HepG2 (cell line): ENCODE results near the gene MACROD2. TPM values are rescaled to one million over a fixed set of nuclear protein-coding genes. Genes with fewer than 3 reads are reported as not detected.

Source experiments
- ARID5B ChIP-seq: IDR thresholded peaks from 2 replicates; pipeline ENCODE4 v1.4.0; 2020; ENCODE audit warnings: mild to moderate bottlenecking, missing genetic modification reagents
- ATF7-NPFF ChIP-seq: sonication (generic); formaldehyde crosslinking; IDR thresholded peaks from 2 replicates; pipeline ENCODE4 v1.8.1; 2023; ENCODE audit warnings: mild to moderate bottlenecking, low read depth, missing genetic modification reagents, moderate library complexity
- DRAP1 ChIP-seq: IDR thresholded peaks from 2 replicates; pipeline ENCODE4 v1.6.1; 2016; ENCODE audit warnings: missing genetic modification reagents, missing compliant biosample characterization
- FUBP1 ChIP-seq: sonication (generic); formaldehyde crosslinking; IDR thresholded peaks from 2 replicates; pipeline ENCODE4 v1.5.1; 2020; ENCODE audit warnings: missing genetic modification reagents, mild to moderate bottlenecking, borderline replicate concordance
- GATAD1 ChIP-seq: IDR thresholded peaks from 2 replicates; pipeline ENCODE4 v1.6.1; 2016; ENCODE audit warnings: missing genetic modification reagents, missing compliant biosample characterization
- GATAD2A ChIP-seq: IDR thresholded peaks from 2 replicates; pipeline ENCODE4 v1.6.1; 2016
- MIER3 ChIP-seq: IDR thresholded peaks from 2 replicates; pipeline ENCODE4 v1.6.1; 2016; ENCODE audit warnings: missing compliant biosample characterization, borderline replicate concordance
- NCOA2 ChIP-seq: sonication (generic); formaldehyde crosslinking; IDR thresholded peaks from 2 replicates; pipeline ENCODE4 v1.8.0; 2022; ENCODE audit warnings: inconsistent platforms
- SKI ChIP-seq: fragments of 450-650 bp; IDR thresholded peaks from one replicate; pipeline ENCODE4 v1.6.1; 2018; ENCODE audit warnings: mild to moderate bottlenecking; ENCODE audit not compliant: partially characterized antibody
- SMC3 ChIP-seq: IDR thresholded peaks from 2 replicates; pipeline ENCODE4 v1.6.1; 2011; ENCODE audit warnings: low read length, improper control_type of control experiment
- USF2 ChIP-seq, 2 experiments: sonication (generic) in 1 of 2; formaldehyde crosslinking in 1 of 2; IDR thresholded peaks; 2 replicates each; pipeline versions ENCODE4 v1.5.1 to v1.6.1; 2011 to 2020; ENCODE audit warnings: borderline replicate concordance in 1 of 2, low read depth in 1 of 2, low read length in 1 of 2, mild to moderate bottlenecking in 1 of 2, missing genetic modification reagents in 1 of 2, moderate library complexity in 1 of 2
- ZBTB1 ChIP-seq: sonication (generic); formaldehyde crosslinking; IDR thresholded peaks from 2 replicates; pipeline ENCODE4 v1.4.0; 2020; ENCODE audit warnings: missing genetic modification reagents, borderline replicate concordance
- ZBTB20 ChIP-seq: sonication (generic); formaldehyde crosslinking; IDR thresholded peaks from 2 replicates; pipeline ENCODE4 v1.8.1; 2023; ENCODE audit warnings: missing genetic modification reagents, low read depth, mild to moderate bottlenecking, borderline replicate concordance
- ZIK1 ChIP-seq: sonication (generic); formaldehyde crosslinking; IDR thresholded peaks from 2 replicates; pipeline ENCODE4 v1.5.0; 2020; ENCODE audit warnings: mild to moderate bottlenecking, low read depth, missing genetic modification reagents, borderline replicate concordance
- ZMYM4 ChIP-seq: sonication (generic); formaldehyde crosslinking; IDR thresholded peaks from 2 replicates; pipeline ENCODE4 v1.8.1; 2023; ENCODE audit warnings: mild to moderate bottlenecking, missing genetic modification reagents
- ZNF33B ChIP-seq: sonication (generic); formaldehyde crosslinking; IDR thresholded peaks from 2 replicates; pipeline ENCODE4 v1.5.1; 2020; ENCODE audit warnings: mild to moderate bottlenecking, missing genetic modification reagents
- ZNF740 ChIP-seq: sonication (generic); formaldehyde crosslinking; IDR thresholded peaks from 2 replicates; pipeline ENCODE4 v1.4.0; 2020; ENCODE audit warnings: missing genetic modification reagents
- ZNF768 ChIP-seq: sonication (generic); formaldehyde crosslinking; IDR thresholded peaks from 2 replicates; pipeline ENCODE4 v1.4.0; 2020; ENCODE audit warnings: missing genetic modification reagents
- ZSCAN21 ChIP-seq: sonication (generic); formaldehyde crosslinking; IDR thresholded peaks from 2 replicates; pipeline ENCODE4 v1.8.0; 2022; ENCODE audit warnings: mild to moderate bottlenecking, missing genetic modification reagents, moderate library complexity, borderline replicate concordance
- polyA plus RNA-seq, 8 experiments: library from polyadenylated mRNA; depleted of rRNA in 3 of 8; stranded (reverse) in 7 of 8; unstranded in 1 of 8; fragments of >200 nt; fragmentation: Illumina TruSeq in 4 of 8; extraction: Trizol in 4 of 8; gene quantifications; 2 replicates each; pipeline versions ENCODE4 v1.2.1 to v1.2.3, GENCODE V29; 2011 to 2016; ENCODE audit warnings: low read depth in 4 of 8, missing spikeins in 1 of 8, mixed read lengths in 1 of 8; ENCODE audit not compliant: insufficient read depth in 1 of 8
- total RNA-seq, 5 experiments: library from RNA; depleted of rRNA; stranded (reverse); fragments of >200 nt; fragmentation: Illumina TruSeq; extraction: Trizol; gene quantifications; 2 replicates each; pipeline ENCODE4 v1.2.3, GENCODE V29; 2016; ENCODE audit warnings: low read depth in 1 of 5

Gene MACROD2
- total and polyA plus RNA-seq, 2 of the 13 experiments (the other 11 are each of a cell fraction or from before 2014, with no cell fraction given), result 0.13 to 0.51 TPM

- TF ChIP-seq ARID5B (CRISPR knock-in tag), result peak; percentile 92
- peak; percentile 57; the same call in 1 of the 2 replicates for TF ChIP-seq NCOA2 (CRISPR knock-in tag)
- TF ChIP-seq DRAP1 (CRISPR knock-in tag), result no peak
- TF ChIP-seq ZNF768, result no peak
- TF ChIP-seq ZNF33B, result no peak
- TF ChIP-seq GATAD2A (CRISPR knock-in tag), result peak; percentile 94
- no peak for TF ChIP-seq ZNF740 (CRISPR knock-in tag)
- TF ChIP-seq ZBTB1 (CRISPR knock-in tag), result no peak
- no peak for TF ChIP-seq GATAD1 (CRISPR knock-in tag)
- no peak for TF ChIP-seq ZBTB20 (CRISPR knock-in tag)
- TF ChIP-seq ATF7-NPFF (CRISPR knock-in tag), result no peak
- no peak for TF ChIP-seq SKI
- no peak for TF ChIP-seq ZMYM4 (CRISPR knock-in tag)
- peak; percentile 44; the same call in 1 of the 2 replicates for TF ChIP-seq SMC3
- TF ChIP-seq MIER3 (CRISPR knock-in tag), result peak; percentile 71; the same call in 1 of the 2 replicates
- TF ChIP-seq FUBP1 (CRISPR knock-in tag), result no peak
- no peak for TF ChIP-seq ZSCAN21 (CRISPR knock-in tag)
- no peak for TF ChIP-seq ZIK1
- TF ChIP-seq USF2 (IDR thresholded peaks at IDR 0.05; ENCODE audit: low read depth, low read length), result no peak
- TF ChIP-seq USF2 (CRISPR knock-in tag; IDR thresholded peaks at IDR 0.05; ENCODE audit: borderline replicate concordance), result no peak
Observed at GRCh38 chr20:14992153-14992552, 996.8 kb downstream of the MACROD2 start (continued).
